Stimulated activated CD4-positive, alpha-beta T cell treated with anti-CD3 and anti-CD28 coated beads, Interleukin-15, amount 100 ng/mL, for 24 hours (primary cell): ENCODE data around the gene GSTO1.

ENCODE experiments used
- DNase-seq: peaks from one replicate; pipeline ENCODE4 v3.0.0-alpha.2; 2020

Gene GSTO1

GRCh38 chr10:104307576-104308438 is 53.1 kb downstream of the GSTO1 start:
- no peak for DNase-seq

DNA sequence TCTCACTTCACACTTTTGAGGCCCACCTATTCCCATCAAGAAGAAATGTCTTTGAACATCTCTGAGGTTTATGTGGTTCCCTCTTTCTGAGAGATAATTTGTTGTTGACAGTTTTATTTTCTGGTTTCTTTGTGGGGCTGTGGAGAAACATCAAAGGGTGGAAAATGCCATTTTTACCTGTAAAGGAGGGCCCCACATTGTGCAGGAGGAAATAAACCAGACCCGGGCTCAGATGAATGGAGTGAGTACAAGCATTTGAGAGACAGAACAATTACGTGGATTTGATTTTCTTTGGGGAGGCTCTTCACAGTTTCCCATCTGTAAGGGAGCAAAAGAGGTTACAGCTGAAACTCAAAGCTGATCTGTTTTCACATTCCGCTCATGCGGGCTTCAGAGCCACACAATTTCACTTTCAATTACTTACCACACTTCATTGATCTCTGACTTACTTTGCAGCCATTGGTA is 53.8 kb downstream of the GSTO1 start:
- peak; percentile 44 for DNase-seq

GRCh38 chr10:104309980-104310978 is 55.6 kb downstream of the GSTO1 start:
- DNase-seq, result no peak

- no peak for DNase-seq
These were observed 56.6 kb downstream of the GSTO1 start for GRCh38 chr10:104311184-104311720.

DNA sequence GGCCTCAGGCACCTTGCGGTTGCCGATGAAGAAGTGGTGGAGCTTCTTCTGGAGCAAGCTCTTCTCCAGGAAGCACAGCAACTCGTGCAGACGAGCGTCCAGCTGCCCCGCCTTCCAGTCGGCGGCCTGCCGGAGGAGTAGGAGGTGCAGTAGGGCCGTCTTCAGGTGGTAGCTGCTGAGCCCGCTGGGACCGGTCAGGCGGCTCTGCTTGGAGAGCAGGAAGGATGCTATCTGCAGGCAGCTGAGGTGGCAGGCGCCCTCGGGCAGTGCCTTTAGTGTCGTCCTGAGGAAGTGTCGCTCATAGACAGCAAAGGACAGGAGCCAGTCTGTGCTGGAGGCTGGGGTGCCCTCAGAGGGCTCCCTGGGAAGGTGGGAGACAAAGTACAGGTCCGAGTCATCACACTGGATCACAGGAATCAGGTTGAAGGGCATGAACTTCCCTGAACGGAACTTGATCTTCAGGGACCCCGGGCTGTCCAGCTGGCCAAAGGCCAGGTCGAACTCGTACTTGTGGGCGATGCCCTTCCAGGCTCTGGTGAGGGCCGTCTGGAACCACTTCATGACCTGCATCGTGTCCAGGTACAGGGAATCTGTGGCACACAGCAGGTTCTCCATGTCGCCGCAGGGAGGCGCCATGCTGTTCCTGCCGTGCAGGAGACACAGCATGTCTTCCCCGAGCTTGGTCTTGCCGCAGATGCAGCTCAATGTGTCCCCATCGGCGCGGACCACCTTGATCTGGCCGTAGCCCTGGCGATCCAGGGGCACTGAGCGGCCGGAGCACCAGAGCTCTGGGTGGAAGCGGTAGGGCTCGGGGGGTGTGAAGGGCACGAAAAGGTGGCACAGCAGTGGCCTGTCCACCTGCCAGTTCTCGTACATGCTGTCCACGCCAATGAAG is 60.1 kb downstream of the GSTO1 start:
- DNase-seq, result no peak

DNA sequence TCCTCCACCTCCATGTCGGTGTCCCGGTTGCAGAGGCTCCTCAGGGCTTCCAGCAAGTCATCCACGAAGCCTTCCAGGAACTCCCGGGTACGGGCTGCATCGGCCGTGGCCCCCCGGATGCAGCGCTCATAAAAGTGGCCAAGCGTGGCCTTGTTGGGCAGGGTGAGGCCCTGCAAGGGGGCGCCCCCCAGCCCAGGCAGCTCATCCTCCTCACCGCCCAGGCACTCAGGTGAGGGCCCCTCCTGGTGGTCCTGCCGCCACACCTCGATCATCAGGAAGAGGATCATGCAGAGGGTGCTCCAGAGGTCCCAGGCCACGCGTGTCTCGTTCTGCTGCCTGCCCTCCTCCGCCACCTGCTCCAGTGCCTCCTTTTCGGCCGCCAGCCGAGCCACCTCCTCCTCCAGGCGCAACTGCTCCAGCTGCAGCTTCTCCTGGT is 60.8 kb downstream of the GSTO1 start:
- DNase-seq, result no peak

GRCh38 chr10:104316321-104317099 is 61.8 kb downstream of the GSTO1 start:
- DNase-seq, result no peak
